Cardiac muscle cell (in vitro differentiated cells and primary cell): ENCODE results near the gene GABBR2. TPM values are rescaled to one million over a fixed set of nuclear protein-coding genes. Genes with fewer than 3 reads are reported as not detected.

ENCODE experiments used
- DNase-seq, 2 donors: peaks; one replicate each; pipeline versions ENCODE4 v3.0.0 to v3.0.0-alpha.2; 2010 to 2017; ENCODE audit warnings: low read depth in 1 of 2, low spot score in 1 of 2
- H3K27ac ChIP-seq: fragments of 200-600 bp; sonication (generic); 2 replicates; pipeline ENCODE4 v1.5.1; 2016
- H3K27me3 ChIP-seq: fragments of 200-600 bp; sonication (generic); 2 replicates; pipeline ENCODE4 v1.6.0; 2016; ENCODE audit warnings: control low read depth
- H3K36me3 ChIP-seq: fragments of 200-600 bp; sonication (generic); 2 replicates; pipeline ENCODE4 v1.5.1; 2016; ENCODE audit warnings: control low read depth
- H3K4me1 ChIP-seq: fragments of 200-600 bp; sonication (generic); 2 replicates; pipeline ENCODE4 v1.8.1; 2017; ENCODE audit warnings: low read depth, mild to moderate bottlenecking, mixed run types
- H3K4me3 ChIP-seq: fragments of 200-600 bp; sonication (generic); 2 replicates; pipeline ENCODE4 v1.5.1; 2016; ENCODE audit warnings: mild to moderate bottlenecking
- H3K9me3 ChIP-seq: fragments of 200-600 bp; sonication (generic); 2 replicates; pipeline ENCODE4 v1.5.1; 2017; ENCODE audit warnings: low read depth, mild to moderate bottlenecking, control low read depth
- CTCF ChIP-seq: IDR thresholded peaks from 2 replicates; pipeline ENCODE4 v1.5.1; 2012; ENCODE audit warnings: low read depth, mild to moderate bottlenecking, low read length
- polyA plus RNA-seq: library from polyadenylated mRNA; unstranded; fragments of >200 nt; fragmentation: Nextera tagmentation; extraction: Ambion mirVana; gene quantifications from 2 replicates; pipeline ENCODE4 v1.2.1, GENCODE V29; 2016
- total RNA-seq: library from RNA; depleted of rRNA; stranded (reverse); fragments of >200 nt; gene quantifications from 2 replicates; pipeline ENCODE4 v1.2.3, GENCODE V29; 2016

Gene GABBR2
- total and polyA plus RNA-seq, 2 experiments from 2014 or later: 0.06 TPM; not detected in 1

GRCh38 chr9:98402019-98402840 lies 306.5 kb downstream of the GABBR2 start:
- Histone ChIP-seq H3K9me3 (no peaks in the 10 kb centered on the region), H3K27me3 (no peaks in the 10 kb centered on the region), H3K27ac (no peak overlapping the region), H3K36me3 (no peaks in the 10 kb centered on the region), H3K4me1 (peaks cover 12% of the 10 kb centered on the region), H3K4me3 (no peak overlapping the region)
- TF ChIP-seq CTCF: no peak
- DNase-seq: peak in 1 of 2 donors; percentile 24

DNA sequence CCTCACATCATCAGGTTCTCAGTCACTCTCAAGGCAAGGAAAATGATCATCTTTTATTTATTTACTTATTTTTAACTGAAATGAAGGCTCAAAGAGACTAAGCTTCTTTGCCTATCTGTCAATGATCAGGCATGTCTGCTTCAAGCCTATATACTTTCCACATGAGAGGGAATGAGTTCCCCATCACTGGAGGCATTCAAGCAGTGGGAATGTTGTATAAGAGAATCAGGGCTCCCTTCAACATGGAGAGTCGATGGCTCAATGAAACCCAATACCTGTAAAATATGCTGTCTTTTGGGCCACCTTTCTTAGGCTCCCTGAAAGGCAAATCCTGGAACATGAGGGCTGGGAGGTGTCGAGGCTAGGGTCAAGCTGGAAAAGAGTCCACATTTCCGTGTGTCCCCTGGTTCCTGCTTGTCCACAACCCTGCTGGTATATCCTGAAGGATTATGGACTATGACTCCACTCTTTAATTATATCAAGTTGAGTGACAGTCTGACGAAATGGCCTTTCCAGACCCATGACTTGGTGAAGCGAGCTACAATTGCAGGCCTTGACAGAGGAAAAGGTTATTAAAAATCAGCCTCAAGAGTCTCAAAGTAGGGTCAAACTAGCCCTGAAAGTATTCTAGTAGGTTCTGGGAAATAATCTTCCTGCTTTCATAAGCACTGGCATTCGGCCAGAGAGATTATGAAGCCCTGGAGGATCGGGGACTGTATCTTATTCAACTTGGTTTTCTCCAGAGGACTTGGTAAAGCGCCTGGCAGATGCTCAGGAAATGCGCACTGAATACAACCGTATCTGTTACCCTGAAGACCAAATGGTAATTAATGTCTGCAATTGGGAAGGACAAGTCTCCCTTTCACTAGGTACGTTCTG lies 307.4 kb downstream of the GABBR2 start:
- Histone ChIP-seq H3K4me3 (no peak overlapping the region), H3K9me3 (no peaks in the 10 kb centered on the region), H3K27me3 (no peaks in the 10 kb centered on the region), H3K27ac (no peak overlapping the region), H3K36me3 (no peaks in the 10 kb centered on the region), H3K4me1 (peaks cover 5% of the 10 kb centered on the region)
- TF ChIP-seq CTCF: no peak
- DNase-seq: peak in 1 of 2 donors; percentile 85

- Histone ChIP-seq H3K27ac (no peak overlapping the region), H3K36me3 (no peaks in the 10 kb centered on the region), H3K27me3 (no peaks in the 10 kb centered on the region), H3K4me1 (no peaks in the 10 kb centered on the region), H3K4me3 (no peak overlapping the region), H3K9me3 (no peaks in the 10 kb centered on the region)
- no peak for DNase-seq
- no peak for TF ChIP-seq CTCF
Observed at GRCh38 chr9:98399950-98400683, 308.6 kb downstream of the GABBR2 start.

GRCh38 chr9:98396656-98397055 lies 312.1 kb downstream of the GABBR2 start:
- Histone ChIP-seq H3K4me1 (no peaks in the 10 kb centered on the region), H3K27ac (no peak overlapping the region), H3K9me3 (no peaks in the 10 kb centered on the region), H3K4me3 (no peak overlapping the region), H3K27me3 (no peaks in the 10 kb centered on the region), H3K36me3 (no peaks in the 10 kb centered on the region)
- DNase-seq: no peak
- TF ChIP-seq CTCF: no peak

DNA sequence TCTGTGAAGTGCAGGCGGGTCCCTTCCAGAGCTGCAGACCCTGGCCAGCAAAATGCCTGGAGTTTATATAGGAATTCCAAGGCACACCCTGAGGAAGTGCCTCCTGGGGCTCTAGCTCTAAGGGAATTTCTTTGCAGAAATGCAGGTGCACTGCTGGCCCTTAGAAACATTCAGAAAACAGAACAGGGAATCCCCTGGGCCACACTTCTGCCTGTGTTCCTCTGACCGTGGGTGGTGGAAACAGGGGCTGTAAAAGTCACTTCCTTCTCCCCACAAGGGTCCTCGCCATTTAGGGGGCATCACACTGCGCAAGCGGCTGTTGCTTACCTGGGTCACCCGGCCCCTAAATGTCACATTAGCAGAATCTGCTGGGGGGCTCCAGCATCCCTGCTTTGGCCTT lies 312.5 kb downstream of the GABBR2 start:
- Histone ChIP-seq H3K4me3 (no peak overlapping the region), H3K36me3 (no peaks in the 10 kb centered on the region)
- no peak for TF ChIP-seq CTCF

More for the DNA sequence above, 312.5 kb downstream of the GABBR2 start:
- Histone ChIP-seq H3K9me3 (no peaks in the 10 kb centered on the region), H3K27ac (no peak overlapping the region), H3K4me1 (no peaks in the 10 kb centered on the region), H3K27me3 (no peaks in the 10 kb centered on the region)
- no peak for DNase-seq
